ENCODE results near the gene LYPD6B.

Gene LYPD6B

GRCh38 chr2:148998165-148998830, 40.2 kb upstream of the LYPD6B start:
- no peak for TF ChIP-seq CTCF (conservative IDR thresholded peaks at IDR 0.05; ENCODE audit: low read depth, low read length)
- H3K4me3 ChIP-seq (ENCODE audit: low read length): no peak overlapping the region
- no peak for DNase-seq (ENCODE audit: low read depth)

- no peak overlapping the region for H3K4me3 ChIP-seq (ENCODE audit: low read length)
- TF ChIP-seq CTCF (conservative IDR thresholded peaks at IDR 0.05; ENCODE audit: low read depth, low read length): no peak
- DNase-seq (ENCODE audit: low read depth): no peak
Measured at GRCh38 chr2:148998831-148999200, 39.7 kb upstream of the LYPD6B start.

DNA sequence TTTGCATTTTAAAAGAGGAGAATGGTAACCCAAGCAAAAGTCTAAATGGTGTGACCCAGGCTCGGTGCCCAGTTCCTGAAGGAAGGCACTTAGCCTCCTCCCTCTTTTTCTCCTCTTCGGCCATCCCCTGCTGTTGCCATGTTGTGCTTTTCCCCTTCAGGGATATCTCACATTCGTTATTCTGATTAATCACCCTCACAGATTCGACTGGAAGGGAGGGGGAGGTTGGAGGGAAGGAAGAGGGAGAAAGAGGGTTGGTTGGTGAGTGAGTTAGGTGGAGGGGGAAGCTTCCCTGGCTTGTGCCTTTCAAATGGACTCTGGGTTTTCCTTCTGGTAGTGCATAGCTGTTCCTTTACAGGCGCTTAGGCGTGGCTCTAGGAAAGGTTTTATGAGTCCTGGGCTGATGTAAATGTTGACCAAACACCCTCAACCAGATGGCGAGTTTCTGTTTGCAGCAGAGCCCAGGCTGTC, 39.0 kb upstream of the LYPD6B start:
- no peak for DNase-seq (ENCODE audit: low read depth)
- TF ChIP-seq CTCF (conservative IDR thresholded peaks at IDR 0.05; ENCODE audit: low read depth, low read length): no peak
- H3K4me3 ChIP-seq (ENCODE audit: low read length): no peak overlapping the region

- no peak for TF ChIP-seq CTCF (conservative IDR thresholded peaks at IDR 0.05; ENCODE audit: low read depth, low read length)
- no peak for DNase-seq (ENCODE audit: low read depth)
- no peak overlapping the region for H3K4me3 ChIP-seq (ENCODE audit: low read length)
Measured at GRCh38 chr2:149000158-149000938, 38.2 kb upstream of the LYPD6B start.

- H3K4me3 ChIP-seq (ENCODE audit: low read length): no peak overlapping the region
- no peak for DNase-seq (ENCODE audit: low read depth)
- no peak for TF ChIP-seq CTCF (conservative IDR thresholded peaks at IDR 0.05; ENCODE audit: low read depth, low read length)
Measured at GRCh38 chr2:149001496-149001895, 37.0 kb upstream of the LYPD6B start.

DNA sequence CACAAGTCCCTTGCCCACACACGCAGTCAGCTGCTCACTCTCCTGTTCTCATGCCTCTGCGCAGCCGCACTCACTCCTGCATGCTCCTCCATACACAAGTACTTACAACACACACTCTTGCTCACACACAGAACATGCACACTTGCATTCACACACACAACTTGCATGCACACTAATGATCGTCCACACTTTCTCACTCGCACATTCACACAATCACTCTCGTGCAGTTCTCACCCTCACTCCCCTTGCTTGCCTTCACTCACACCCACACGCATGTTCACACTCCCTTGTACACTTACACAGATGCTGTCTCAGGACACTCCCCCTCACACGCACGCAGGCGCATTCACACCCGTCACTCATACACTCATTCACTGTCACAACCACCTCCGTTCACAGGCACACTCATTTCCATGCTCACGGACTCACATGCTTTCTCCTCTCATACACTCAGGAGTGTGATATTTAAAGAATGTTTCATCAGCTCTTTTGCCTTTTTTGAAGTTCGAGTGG, 36.1 kb upstream of the LYPD6B start:
- DNase-seq (ENCODE audit: low read depth): no peak
- no peak for TF ChIP-seq CTCF (conservative IDR thresholded peaks at IDR 0.05; ENCODE audit: low read depth, low read length)
- no peak overlapping the region for H3K4me3 ChIP-seq (ENCODE audit: low read length)
